ENCODE results near the gene KRTAP5-10. TPM values are rescaled to one million over a fixed set of nuclear protein-coding genes. Genes with fewer than 3 reads are reported as not detected.
A peak's percentile ranks its signal among the peaks of the same experiment; 100 is the strongest.

The KRTAP5-10 gene
- polyA plus RNA-seq, 1 of the 3 experiments (the other 2 are of a cell fraction) = not detected

DNA sequence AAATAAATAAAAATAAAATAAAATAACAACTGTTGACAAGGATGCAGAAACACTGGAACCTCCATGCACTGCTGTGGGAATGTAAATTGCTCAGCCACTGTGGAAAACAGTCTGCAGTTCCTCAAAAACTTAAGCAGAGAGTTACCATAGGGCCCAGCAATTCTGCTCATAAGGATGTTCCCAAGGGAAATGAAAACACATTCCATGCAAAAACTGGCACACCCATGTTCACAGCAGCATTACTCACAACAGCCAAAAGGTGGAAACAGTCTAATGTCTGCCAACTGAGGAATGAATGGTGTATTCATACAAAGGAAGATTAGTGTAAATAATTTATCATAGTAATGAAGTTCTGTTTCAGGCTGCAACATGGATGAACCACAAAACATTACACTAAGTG is 3.2 kb upstream of the KRTAP5-10 start:
- Histone ChIP-seq H3K9me2 (no peaks in the 10 kb centered on the region), H3K36me3 (replicated peaks in 1 of 2; ENCODE audit: control insufficient read depth in 1 of 2, insufficient read depth in 2 of 2, low read length in 1 of 2) (no peaks in the 10 kb centered on the region), H3K9ac (no peak overlapping the region), H3K27me3 (ENCODE audit: insufficient read depth) (no peaks in the 10 kb centered on the region), H4K20me1 (ENCODE audit: insufficient read depth) (no peaks in the 10 kb centered on the region), H3K4me2 (no peak overlapping the region), H3K9me3 (no peaks in the 10 kb centered on the region), H3K4me1 (ENCODE audit: control insufficient read depth in 1 of 2, insufficient read depth in 2 of 2, low read depth in 1 of 2, low read length in 1 of 2) (peaks cover 0 to 6% of the 10 kb centered on the region in 2 experiments; a peak in 1 of 4 replicates), H3K4me3 (ENCODE audit: low read depth in 2 of 2, low read length in 1 of 2) (no peak overlapping the region), H3K27ac (ENCODE audit: low read depth in 2 of 2, low read length in 1 of 2) (no peak overlapping the region), H2AFZ (ENCODE audit: low read depth) (no peak overlapping the region), H3F3A (replicated peaks; ENCODE audit: insufficient read depth) (no peaks in the 10 kb centered on the region), H3K79me2 (ENCODE audit: insufficient read depth) (no peaks in the 10 kb centered on the region)
- ChIA-PET CTCF (interaction anchor here (0.6 kb wide), 1 partner anchor 98 kb away, joined by 3 read pairs; no protein-coding TSS in a partner anchor), POLR2A (no interaction called here)
- TF ChIP-seq RAD21 (IDR thresholded peaks at IDR 0.05; ENCODE audit: low read length) (no peak), EZH2phosphoT487 (IDR thresholded peaks at IDR 0.05; ENCODE audit: borderline replicate concordance, low read depth) (no peak), ELF1 (IDR thresholded peaks at IDR 0.05) (no peak), GABPA (IDR thresholded peaks at IDR 0.05; ENCODE audit: low read depth) (no peak), TEAD4 (IDR thresholded peaks at IDR 0.05; ENCODE audit: borderline replicate concordance, insufficient read depth) (no peak), MXI1 (IDR thresholded peaks at IDR 0.05; ENCODE audit: low read depth, low read length) (no peak), RFX5 (IDR thresholded peaks at IDR 0.05; ENCODE audit: low read length) (no peak)
- TF ChIP-seq, protein P1, sequence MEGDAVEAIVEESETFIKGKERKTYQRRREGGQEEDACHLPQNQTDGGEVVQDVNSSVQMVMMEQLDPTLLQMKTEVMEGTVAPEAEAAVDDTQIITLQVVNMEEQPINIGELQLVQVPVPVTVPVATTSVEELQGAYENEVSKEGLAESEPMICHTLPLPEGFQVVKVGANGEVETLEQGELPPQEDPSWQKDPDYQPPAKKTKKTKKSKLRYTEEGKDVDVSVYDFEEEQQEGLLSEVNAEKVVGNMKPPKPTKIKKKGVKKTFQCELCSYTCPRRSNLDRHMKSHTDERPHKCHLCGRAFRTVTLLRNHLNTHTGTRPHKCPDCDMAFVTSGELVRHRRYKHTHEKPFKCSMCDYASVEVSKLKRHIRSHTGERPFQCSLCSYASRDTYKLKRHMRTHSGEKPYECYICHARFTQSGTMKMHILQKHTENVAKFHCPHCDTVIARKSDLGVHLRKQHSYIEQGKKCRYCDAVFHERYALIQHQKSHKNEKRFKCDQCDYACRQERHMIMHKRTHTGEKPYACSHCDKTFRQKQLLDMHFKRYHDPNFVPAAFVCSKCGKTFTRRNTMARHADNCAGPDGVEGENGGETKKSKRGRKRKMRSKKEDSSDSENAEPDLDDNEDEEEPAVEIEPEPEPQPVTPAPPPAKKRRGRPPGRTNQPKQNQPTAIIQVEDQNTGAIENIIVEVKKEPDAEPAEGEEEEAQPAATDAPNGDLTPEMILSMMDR (IDR thresholded peaks at IDR 0.05) = no peak
- TF ChIP-seq, protein P2, sequence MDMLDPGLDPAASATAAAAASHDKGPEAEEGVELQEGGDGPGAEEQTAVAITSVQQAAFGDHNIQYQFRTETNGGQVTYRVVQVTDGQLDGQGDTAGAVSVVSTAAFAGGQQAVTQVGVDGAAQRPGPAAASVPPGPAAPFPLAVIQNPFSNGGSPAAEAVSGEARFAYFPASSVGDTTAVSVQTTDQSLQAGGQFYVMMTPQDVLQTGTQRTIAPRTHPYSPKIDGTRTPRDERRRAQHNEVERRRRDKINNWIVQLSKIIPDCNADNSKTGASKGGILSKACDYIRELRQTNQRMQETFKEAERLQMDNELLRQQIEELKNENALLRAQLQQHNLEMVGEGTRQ (IDR thresholded peaks at IDR 0.05; ENCODE audit: borderline replicate concordance, low read depth, low read length) = no peak
- no peak for DNase-seq

DNA sequence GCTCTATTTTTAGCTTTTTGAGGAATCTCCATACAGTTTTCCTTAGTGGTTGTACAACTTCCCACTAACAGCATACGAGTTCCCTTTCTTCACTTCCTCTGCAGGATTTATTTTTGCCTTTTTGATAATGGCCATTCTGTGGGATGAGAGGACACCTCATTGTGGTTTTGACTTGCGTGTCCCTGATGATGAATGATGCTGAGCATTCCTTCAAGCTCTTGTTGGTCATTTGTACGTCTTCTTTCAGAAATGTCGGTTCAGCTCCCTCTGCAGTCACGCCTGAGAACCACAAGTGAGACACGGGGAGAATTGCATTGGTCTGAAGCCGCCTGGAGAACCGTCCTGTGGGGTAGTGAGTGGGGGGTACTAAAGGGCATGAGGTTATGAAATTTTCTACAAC is 2.0 kb upstream of the KRTAP5-10 start:
- no peaks in the 10 kb centered on the region for H3K36me3 ChIP-seq (replicated peaks in 1 of 2; ENCODE audit: control insufficient read depth in 1 of 2, insufficient read depth in 2 of 2, low read length in 1 of 2)
- POLR2A ChIA-PET = no interaction called here
- H3K4me2 ChIP-seq = no peak overlapping the region
- WGBS (ENCODE audit: low lambda C conversion rate) = 18% methylated on average over 8 of the region's 8 CpGs
- no peaks in the 10 kb centered on the region for H4K20me1 ChIP-seq (ENCODE audit: insufficient read depth)
- H3K79me2 ChIP-seq (ENCODE audit: insufficient read depth) = no peaks in the 10 kb centered on the region
- no peaks in the 10 kb centered on the region for H3K27me3 ChIP-seq (ENCODE audit: insufficient read depth)
- CTCF ChIA-PET = interaction anchor here (0.6 to 4.6 kb wide), 20 partner anchors 11 to 748 kb away, joined by 3 to 35 read pairs (median 4); partner anchors contain the start of genes KRTAP5-9 and NADSYN1
- H3K4me1 ChIP-seq (ENCODE audit: control insufficient read depth in 1 of 2, insufficient read depth in 2 of 2, low read depth in 1 of 2, low read length in 1 of 2) = peaks cover 0 to 7% of the 10 kb centered on the region in 2 experiments; a peak in 1 of 4 replicates
- peak; percentile 65 for DNase-seq
- H3K9ac ChIP-seq = no peak overlapping the region
- no peak overlapping the region for H3K4me3 ChIP-seq (ENCODE audit: low read depth in 2 of 2, low read length in 1 of 2)
- no peak overlapping the region for H2AFZ ChIP-seq (ENCODE audit: low read depth)
- H3K9me3 ChIP-seq = no peaks in the 10 kb centered on the region
- no peaks in the 10 kb centered on the region for H3K9me2 ChIP-seq
- H3F3A ChIP-seq (replicated peaks; ENCODE audit: insufficient read depth) = no peaks in the 10 kb centered on the region
- no peak overlapping the region for H3K27ac ChIP-seq (ENCODE audit: low read depth in 2 of 2, low read length in 1 of 2)
- TF ChIP-seq TEAD4 (IDR thresholded peaks at IDR 0.05; ENCODE audit: borderline replicate concordance, insufficient read depth) (no peak), POLR2AphosphoS5 (IDR thresholded peaks at IDR 0.05; ENCODE audit: low read depth, low read length) (no peak), FOXJ3 (CRISPR knock-in tag; IDR thresholded peaks at IDR 0.05) (no peak), GABPA (IDR thresholded peaks at IDR 0.05; ENCODE audit: low read depth) (no peak), MEF2A (IDR thresholded peaks at IDR 0.05; ENCODE audit: borderline replicate concordance, low read depth) (no peak), SIN3A (IDR thresholded peaks at IDR 0.05; ENCODE audit: borderline replicate concordance, low read depth, low read length) (no peak), ELF1 (IDR thresholded peaks at IDR 0.05) (no peak), TCF12 (IDR thresholded peaks at IDR 0.05) (no peak)
- TF ChIP-seq, protein P3, sequence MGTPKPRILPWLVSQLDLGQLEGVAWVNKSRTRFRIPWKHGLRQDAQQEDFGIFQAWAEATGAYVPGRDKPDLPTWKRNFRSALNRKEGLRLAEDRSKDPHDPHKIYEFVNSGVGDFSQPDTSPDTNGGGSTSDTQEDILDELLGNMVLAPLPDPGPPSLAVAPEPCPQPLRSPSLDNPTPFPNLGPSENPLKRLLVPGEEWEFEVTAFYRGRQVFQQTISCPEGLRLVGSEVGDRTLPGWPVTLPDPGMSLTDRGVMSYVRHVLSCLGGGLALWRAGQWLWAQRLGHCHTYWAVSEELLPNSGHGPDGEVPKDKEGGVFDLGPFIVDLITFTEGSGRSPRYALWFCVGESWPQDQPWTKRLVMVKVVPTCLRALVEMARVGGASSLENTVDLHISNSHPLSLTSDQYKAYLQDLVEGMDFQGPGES (IDR thresholded peaks at IDR 0.05; ENCODE audit: low read depth, low read length) = no peak
- TF ChIP-seq, protein P4, sequence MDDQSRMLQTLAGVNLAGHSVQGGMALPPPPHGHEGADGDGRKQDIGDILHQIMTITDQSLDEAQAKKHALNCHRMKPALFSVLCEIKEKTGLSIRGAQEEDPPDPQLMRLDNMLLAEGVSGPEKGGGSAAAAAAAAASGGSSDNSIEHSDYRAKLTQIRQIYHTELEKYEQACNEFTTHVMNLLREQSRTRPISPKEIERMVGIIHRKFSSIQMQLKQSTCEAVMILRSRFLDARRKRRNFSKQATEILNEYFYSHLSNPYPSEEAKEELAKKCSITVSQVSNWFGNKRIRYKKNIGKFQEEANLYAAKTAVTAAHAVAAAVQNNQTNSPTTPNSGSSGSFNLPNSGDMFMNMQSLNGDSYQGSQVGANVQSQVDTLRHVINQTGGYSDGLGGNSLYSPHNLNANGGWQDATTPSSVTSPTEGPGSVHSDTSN (IDR thresholded peaks at IDR 0.05) = no peak
- TF ChIP-seq, protein P5, sequence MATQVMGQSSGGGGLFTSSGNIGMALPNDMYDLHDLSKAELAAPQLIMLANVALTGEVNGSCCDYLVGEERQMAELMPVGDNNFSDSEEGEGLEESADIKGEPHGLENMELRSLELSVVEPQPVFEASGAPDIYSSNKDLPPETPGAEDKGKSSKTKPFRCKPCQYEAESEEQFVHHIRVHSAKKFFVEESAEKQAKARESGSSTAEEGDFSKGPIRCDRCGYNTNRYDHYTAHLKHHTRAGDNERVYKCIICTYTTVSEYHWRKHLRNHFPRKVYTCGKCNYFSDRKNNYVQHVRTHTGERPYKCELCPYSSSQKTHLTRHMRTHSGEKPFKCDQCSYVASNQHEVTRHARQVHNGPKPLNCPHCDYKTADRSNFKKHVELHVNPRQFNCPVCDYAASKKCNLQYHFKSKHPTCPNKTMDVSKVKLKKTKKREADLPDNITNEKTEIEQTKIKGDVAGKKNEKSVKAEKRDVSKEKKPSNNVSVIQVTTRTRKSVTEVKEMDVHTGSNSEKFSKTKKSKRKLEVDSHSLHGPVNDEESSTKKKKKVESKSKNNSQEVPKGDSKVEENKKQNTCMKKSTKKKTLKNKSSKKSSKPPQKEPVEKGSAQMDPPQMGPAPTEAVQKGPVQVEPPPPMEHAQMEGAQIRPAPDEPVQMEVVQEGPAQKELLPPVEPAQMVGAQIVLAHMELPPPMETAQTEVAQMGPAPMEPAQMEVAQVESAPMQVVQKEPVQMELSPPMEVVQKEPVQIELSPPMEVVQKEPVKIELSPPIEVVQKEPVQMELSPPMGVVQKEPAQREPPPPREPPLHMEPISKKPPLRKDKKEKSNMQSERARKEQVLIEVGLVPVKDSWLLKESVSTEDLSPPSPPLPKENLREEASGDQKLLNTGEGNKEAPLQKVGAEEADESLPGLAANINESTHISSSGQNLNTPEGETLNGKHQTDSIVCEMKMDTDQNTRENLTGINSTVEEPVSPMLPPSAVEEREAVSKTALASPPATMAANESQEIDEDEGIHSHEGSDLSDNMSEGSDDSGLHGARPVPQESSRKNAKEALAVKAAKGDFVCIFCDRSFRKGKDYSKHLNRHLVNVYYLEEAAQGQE (IDR thresholded peaks at IDR 0.05; ENCODE audit: low read depth, low read length) = no peak
- TF ChIP-seq, protein P6, sequence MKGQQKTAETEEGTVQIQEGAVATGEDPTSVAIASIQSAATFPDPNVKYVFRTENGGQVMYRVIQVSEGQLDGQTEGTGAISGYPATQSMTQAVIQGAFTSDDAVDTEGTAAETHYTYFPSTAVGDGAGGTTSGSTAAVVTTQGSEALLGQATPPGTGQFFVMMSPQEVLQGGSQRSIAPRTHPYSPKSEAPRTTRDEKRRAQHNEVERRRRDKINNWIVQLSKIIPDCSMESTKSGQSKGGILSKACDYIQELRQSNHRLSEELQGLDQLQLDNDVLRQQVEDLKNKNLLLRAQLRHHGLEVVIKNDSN (IDR thresholded peaks at IDR 0.05; ENCODE audit: borderline replicate concordance, low read depth) = no peak

Measured in SK-N-SH (cell line).